RPMI7951 (cell line): ENCODE data around the gene HECTD1. TPM values are rescaled to one million over a fixed set of nuclear protein-coding genes. Genes with fewer than 3 reads are reported as not detected.
"Not testable (repeated sequence)": the region's sequence is repeated elsewhere in the genome, so short reads cannot be mapped to it uniquely, and the experiment has no call there.

Source experiments
- DNase-seq: peaks from one replicate; pipeline ENCODE4 v3.0.0-alpha.2; 2012; ENCODE audit warnings: low read depth
- total RNA-seq: library from RNA; depleted of rRNA; stranded (reverse); fragments of >200 nt; shearing (Covaris generic); gene quantifications from 2 replicates; pipeline ENCODE4 v1.2.3, GENCODE V29; 2014; rRNA removed

HECTD1 gene
- total RNA-seq, 1 experiment from 2014 or later = 80.0 TPM

- DNase-seq = not testable (repeated sequence)
Observed at GRCh38 chr14:31052905-31053586, 154.5 kb downstream of the HECTD1 start.

GRCh38 chr14:31051511-31051910, 156.1 kb downstream of the HECTD1 start:
- no peak for DNase-seq

GRCh38 chr14:31051023-31051422, 156.6 kb downstream of the HECTD1 start:
- DNase-seq = no peak

Other genes with a start within 250 kb of the HECTD1 start
- gene AP4S1, start 182.1 kb downstream of the HECTD1 start, total RNA-seq = 3.4 and 8.8 TPM in 2 replicates
- gene STRN3, start 181.4 kb downstream of the HECTD1 start, total RNA-seq = 26.3 and 28.0 TPM in 2 replicates
- 19.5 and 19.6 TPM in 2 replicates for gene HEATR5A, start 212.8 kb upstream of the HECTD1 start, total RNA-seq
- gene DTD2, start 249.7 kb upstream of the HECTD1 start, total RNA-seq = 17.7 and 25.2 TPM in 2 replicates